HG03280 (cell line): ENCODE results near the gene HFM1.

Experiments
- ATAC-seq: cut with Tn5 transposase; IDR thresholded peaks from one replicate; pipeline ENCODE4 v1.9.1; 2021; ENCODE audit warnings: mild to moderate bottlenecking, moderate library complexity; ENCODE audit not compliant: unreplicated experiment

The HFM1 gene

GRCh38 chr1:91273875-91274274 lies 130.8 kb downstream of the HFM1 start:
- ATAC-seq = no peak

DNA sequence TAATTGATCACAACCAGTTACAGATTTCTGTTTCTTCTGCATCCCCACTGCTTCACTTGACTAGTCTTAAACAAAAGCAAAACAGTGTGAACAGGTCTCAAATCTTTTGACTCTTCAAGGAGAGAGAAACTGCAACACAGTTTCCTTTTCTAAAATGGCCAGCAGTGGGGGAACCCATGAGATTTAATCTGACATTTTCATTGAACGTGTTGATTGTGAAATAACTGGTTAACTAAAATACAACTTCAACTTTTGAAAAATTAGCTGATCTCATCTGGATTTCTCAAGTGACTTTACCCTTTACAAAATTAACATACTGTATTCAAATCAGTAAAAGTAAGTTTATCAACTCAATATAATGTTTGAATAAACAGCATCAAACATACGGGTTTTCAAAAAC lies 143.0 kb downstream of the HFM1 start:
- no peak for ATAC-seq

GRCh38 chr1:91245435-91245834 lies 159.2 kb downstream of the HFM1 start:
- ATAC-seq = no peak

DNA sequence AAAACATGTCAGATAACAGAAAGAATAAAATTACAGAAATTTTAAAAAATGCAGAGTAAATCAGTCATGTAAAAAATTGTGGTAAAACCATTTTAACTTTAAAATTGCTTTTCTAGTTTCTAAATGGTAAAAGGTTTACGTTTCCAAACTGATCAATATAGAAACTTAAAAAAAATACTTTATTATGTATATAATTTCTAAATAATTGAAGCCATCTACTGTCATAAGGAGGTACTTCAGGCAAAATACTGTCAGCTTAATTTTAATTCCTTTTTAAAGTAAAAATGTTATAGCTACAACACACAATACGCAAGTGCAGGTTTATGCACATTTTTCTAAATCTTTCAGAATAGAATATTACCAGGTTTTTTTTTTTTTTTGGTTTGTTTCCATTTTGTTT lies 159.9 kb downstream of the HFM1 start:
- ATAC-seq = no peak

- ATAC-seq = no peak
These were observed 161.5 kb downstream of the HFM1 start for GRCh38 chr1:91243171-91243570.

- no peak for ATAC-seq
These were observed 170.5 kb downstream of the HFM1 start for GRCh38 chr1:91234181-91234580.

DNA sequence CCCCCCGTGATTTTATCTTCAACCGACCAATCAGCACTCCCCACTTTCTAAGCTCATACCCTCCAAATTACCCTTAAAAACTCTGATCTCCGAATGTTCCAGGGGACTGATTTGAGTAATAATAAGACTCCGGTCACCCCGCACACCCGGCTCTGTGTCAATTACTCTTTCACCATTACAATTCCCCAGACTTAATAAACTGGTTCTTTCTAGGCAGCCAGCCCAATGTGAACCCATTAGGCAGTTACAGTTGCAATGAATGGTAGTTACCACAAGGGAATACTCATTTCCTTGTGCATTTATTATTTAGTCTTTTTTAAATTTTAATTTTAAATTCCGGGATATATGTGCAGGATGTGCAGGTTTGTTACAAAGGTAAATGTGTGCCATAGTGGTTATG lies 177.9 kb downstream of the HFM1 start:
- ATAC-seq = no peak

DNA sequence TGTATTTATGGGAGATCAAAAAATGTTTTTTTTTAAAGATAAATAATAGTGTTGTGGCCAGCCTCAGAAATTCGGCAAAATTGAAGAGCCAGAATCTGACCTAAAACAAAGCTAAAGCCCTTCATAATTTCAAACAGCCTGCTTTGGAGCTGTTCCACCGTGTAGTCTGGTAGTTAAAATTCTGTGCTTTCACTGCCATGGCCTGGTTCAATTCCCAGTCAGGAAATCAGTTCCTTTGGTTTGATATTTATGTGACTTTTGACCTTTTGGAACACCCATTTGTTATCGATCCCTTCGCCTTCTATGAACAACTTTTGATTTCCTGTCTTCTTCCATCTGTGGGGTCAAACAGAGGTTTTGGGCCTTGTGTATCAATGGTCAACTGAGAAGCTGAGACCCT lies 179.8 kb downstream of the HFM1 start:
- no peak for ATAC-seq

GRCh38 chr1:91221017-91221416 lies 183.6 kb downstream of the HFM1 start:
- ATAC-seq = no peak

DNA sequence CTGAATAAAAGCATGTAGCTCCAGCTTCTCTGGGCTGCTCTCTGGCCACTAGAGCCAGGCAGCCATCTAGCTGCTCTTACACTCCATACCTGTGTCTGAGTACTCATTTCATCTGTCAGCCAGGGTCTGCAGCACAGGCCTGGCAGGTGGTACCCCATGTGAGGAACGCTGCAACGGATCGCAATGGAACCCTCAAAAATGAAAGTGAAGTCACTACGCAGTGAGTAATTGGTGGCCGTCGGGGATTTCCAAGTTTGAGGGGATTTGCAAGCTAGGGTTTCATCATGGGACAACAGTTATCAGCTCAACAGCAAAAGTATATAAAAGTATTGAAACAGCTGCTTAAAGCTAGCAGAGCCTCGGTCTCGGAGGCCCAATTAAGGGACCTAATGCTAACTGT lies 186.7 kb downstream of the HFM1 start:
- ATAC-seq = no peak
